ENCODE data around the gene BTNL8. TPM values are rescaled to one million over a fixed set of nuclear protein-coding genes. Genes with fewer than 3 reads are reported as not detected.

Gene BTNL8
- total RNA-seq, 1 experiment from 2014 or later, result not detected

GRCh38 chr5:180977852-180978251 is 78.9 kb downstream of the BTNL8 start:
- H3K27me3 ChIP-seq (ENCODE audit: low read length), result no peaks in the 10 kb centered on the region
- no peak overlapping the region for H3K27ac ChIP-seq (ENCODE audit: low read length)
- H3K36me3 ChIP-seq (ENCODE audit: insufficient read depth, low read length), result no peaks in the 10 kb centered on the region
- H3K9me3 ChIP-seq (ENCODE audit: low read length), result no peaks in the 10 kb centered on the region
- H3K79me2 ChIP-seq (ENCODE audit: low read length), result no peaks in the 10 kb centered on the region
- no peaks in the 10 kb centered on the region for H3K9me2 ChIP-seq (replicated peaks; ENCODE audit: insufficient read depth, low read length)
- H3K4me3 ChIP-seq (ENCODE audit: low read length), result no peak overlapping the region
- no peak overlapping the region for H3K4me2 ChIP-seq (ENCODE audit: low read depth, low read length, poor library complexity, severe bottlenecking)
- H4K20me1 ChIP-seq (ENCODE audit: insufficient read depth, low read depth, low read length), result no peaks in the 10 kb centered on the region
- no peaks in the 10 kb centered on the region for H3K4me1 ChIP-seq (ENCODE audit: low read length)
- DNase-seq, result no peak
- H3K9ac ChIP-seq (ENCODE audit: low read length), result no peak overlapping the region
- H2AFZ ChIP-seq (ENCODE audit: low read length), result no peak overlapping the region

- no peaks in the 10 kb centered on the region for H3K9me2 ChIP-seq (replicated peaks; ENCODE audit: insufficient read depth, low read length)
Observed at GRCh38 chr5:180982008-180982741, 83.2 kb downstream of the BTNL8 start.

GRCh38 chr5:180988016-180988415 is 89.1 kb downstream of the BTNL8 start:
- no peak overlapping the region for H3K27ac ChIP-seq (ENCODE audit: low read length)
- H3K9me3 ChIP-seq (ENCODE audit: low read length), result no peaks in the 10 kb centered on the region
- DNase-seq, result no peak
- H3K4me3 ChIP-seq (ENCODE audit: low read length), result no peak overlapping the region
- H3K9me2 ChIP-seq (replicated peaks; ENCODE audit: insufficient read depth, low read length), result no peaks in the 10 kb centered on the region
- H3K36me3 ChIP-seq (ENCODE audit: insufficient read depth, low read length), result no peaks in the 10 kb centered on the region
- H3K79me2 ChIP-seq (ENCODE audit: low read length), result no peaks in the 10 kb centered on the region
- H4K20me1 ChIP-seq (ENCODE audit: insufficient read depth, low read depth, low read length), result no peaks in the 10 kb centered on the region
- no peaks in the 10 kb centered on the region for H3K4me1 ChIP-seq (ENCODE audit: low read length)
- H3K9ac ChIP-seq (ENCODE audit: low read length), result no peak overlapping the region
- no peak overlapping the region for H3K4me2 ChIP-seq (ENCODE audit: low read depth, low read length, poor library complexity, severe bottlenecking)
- peaks cover 4% of the 10 kb centered on the region; the same call in 1 of the 2 replicates for H3K27me3 ChIP-seq (ENCODE audit: low read length)
- no peak overlapping the region for H2AFZ ChIP-seq (ENCODE audit: low read length)

More at GRCh38 chr5:180982008-180982741, 83.2 kb downstream of the BTNL8 start:
- Histone ChIP-seq H3K4me3 (ENCODE audit: low read length) (no peak overlapping the region), H4K20me1 (ENCODE audit: insufficient read depth, low read depth, low read length) (no peaks in the 10 kb centered on the region), H3K9ac (ENCODE audit: low read length) (no peak overlapping the region), H3K27me3 (ENCODE audit: low read length) (peaks cover 4% of the 10 kb centered on the region; the same call in 1 of the 2 replicates), H3K4me2 (ENCODE audit: low read depth, low read length, poor library complexity, severe bottlenecking) (no peak overlapping the region), H3K79me2 (ENCODE audit: low read length) (no peaks in the 10 kb centered on the region), H2AFZ (ENCODE audit: low read length) (no peak overlapping the region), H3K9me3 (ENCODE audit: low read length) (no peaks in the 10 kb centered on the region), H3K27ac (ENCODE audit: low read length) (no peak overlapping the region), H3K36me3 (ENCODE audit: insufficient read depth, low read length) (no peaks in the 10 kb centered on the region), H3K4me1 (ENCODE audit: low read length) (no peaks in the 10 kb centered on the region)
- DNase-seq, result no peak

GRCh38 chr5:180988592-180988991 is 89.6 kb downstream of the BTNL8 start, which contains the start of gene BTNL3:
TSS of gene BTNL3 (plus strand) at chr5:180988846. CDS start at chr5:180989029, 183 bp downstream.
- no peak within 1 kb of the TSS for H3K27ac ChIP-seq (ENCODE audit: low read length)
- H3K9me2 ChIP-seq (replicated peaks; ENCODE audit: insufficient read depth, low read length), result no peaks in the 10 kb centered on the region
- no peak for DNase-seq
- no peak within 1 kb of the TSS for H3K4me2 ChIP-seq (ENCODE audit: low read depth, low read length, poor library complexity, severe bottlenecking)
- no peaks in the 10 kb centered on the region for H3K36me3 ChIP-seq (ENCODE audit: insufficient read depth, low read length)
- H3K9ac ChIP-seq (ENCODE audit: low read length), result no peak within 1 kb of the TSS
- H3K79me2 ChIP-seq (ENCODE audit: low read length), result no peaks in the 10 kb centered on the region
- no peaks in the 10 kb centered on the region for H3K9me3 ChIP-seq (ENCODE audit: low read length)
- no peak within 1 kb of the TSS for H2AFZ ChIP-seq (ENCODE audit: low read length)
- H3K4me3 ChIP-seq (ENCODE audit: low read length), result no peak within 1 kb of the TSS
- no peaks in the 10 kb centered on the region for H4K20me1 ChIP-seq (ENCODE audit: insufficient read depth, low read depth, low read length)
- peaks cover 4% of the 10 kb centered on the region; the same call in 1 of the 2 replicates for H3K27me3 ChIP-seq (ENCODE audit: low read length)
- H3K4me1 ChIP-seq (ENCODE audit: low read length), result no peaks in the 10 kb centered on the region

- Histone ChIP-seq H2AFZ (ENCODE audit: low read length) (no peak overlapping the region), H3K79me2 (ENCODE audit: low read length) (no peaks in the 10 kb centered on the region), H3K36me3 (ENCODE audit: insufficient read depth, low read length) (no peaks in the 10 kb centered on the region), H3K27ac (ENCODE audit: low read length) (no peak overlapping the region), H3K4me2 (ENCODE audit: low read depth, low read length, poor library complexity, severe bottlenecking) (no peak overlapping the region), H3K9ac (ENCODE audit: low read length) (no peak overlapping the region), H3K9me2 (replicated peaks; ENCODE audit: insufficient read depth, low read length) (no peaks in the 10 kb centered on the region), H4K20me1 (ENCODE audit: insufficient read depth, low read depth, low read length) (no peaks in the 10 kb centered on the region), H3K4me1 (ENCODE audit: low read length) (no peaks in the 10 kb centered on the region), H3K27me3 (ENCODE audit: low read length) (peaks cover 4% of the 10 kb centered on the region; the same call in 1 of the 2 replicates), H3K9me3 (ENCODE audit: low read length) (no peaks in the 10 kb centered on the region), H3K4me3 (ENCODE audit: low read length) (no peak overlapping the region)
- no peak for DNase-seq
Observed at GRCh38 chr5:180990086-180990881, 91.3 kb downstream of the BTNL8 start.

- Histone ChIP-seq H3K9me3 (ENCODE audit: low read length) (no peaks in the 10 kb centered on the region), H3K36me3 (ENCODE audit: insufficient read depth, low read length) (no peaks in the 10 kb centered on the region), H3K4me2 (ENCODE audit: low read depth, low read length, poor library complexity, severe bottlenecking) (no peak overlapping the region), H3K27me3 (ENCODE audit: low read length) (peaks cover 4% of the 10 kb centered on the region; the same call in 1 of the 2 replicates), H3K27ac (ENCODE audit: low read length) (no peak overlapping the region), H4K20me1 (ENCODE audit: insufficient read depth, low read depth, low read length) (no peaks in the 10 kb centered on the region), H3K79me2 (ENCODE audit: low read length) (no peaks in the 10 kb centered on the region), H3K9me2 (replicated peaks; ENCODE audit: insufficient read depth, low read length) (no peaks in the 10 kb centered on the region), H3K9ac (ENCODE audit: low read length) (no peak overlapping the region), H3K4me3 (ENCODE audit: low read length) (no peak overlapping the region), H3K4me1 (ENCODE audit: low read length) (no peaks in the 10 kb centered on the region), H2AFZ (ENCODE audit: low read length) (no peak overlapping the region)
- no peak for DNase-seq
Observed at GRCh38 chr5:180990882-180991242, 91.9 kb downstream of the BTNL8 start.

Small RNA genes within 50 kb of the gene (small RNA-seq; reads per million reads assigned to genes)
- gene RF00019 (not detected), gene RPS29P12 (not detected)

Other genes starting within 250 kb of the BTNL8 start
- not detected in 2 replicates for gene FLT4, start 249.6 kb upstream of the BTNL8 start, total RNA-seq (2014; rRNA removed; shearing (Covaris generic); ENCODE audit: low replicate concordance)
- gene OR2Y1, start 159.1 kb upstream of the BTNL8 start, total RNA-seq (2014; rRNA removed; shearing (Covaris generic); ENCODE audit: low replicate concordance), result not detected in 2 replicates
- 28.6 and 42.8 TPM in 2 replicates for gene MGAT1, start 96.4 kb upstream of the BTNL8 start, total RNA-seq (2014; rRNA removed; shearing (Covaris generic); ENCODE audit: low replicate concordance)
- gene ZFP62, start 37.9 kb upstream of the BTNL8 start, total RNA-seq (2014; rRNA removed; shearing (Covaris generic); ENCODE audit: low replicate concordance), result 52.5 and 53.2 TPM in 2 replicates
- gene BTNL3, start 89.7 kb downstream of the BTNL8 start, total RNA-seq (2014; rRNA removed; shearing (Covaris generic); ENCODE audit: low replicate concordance), result not detected in 2 replicates
- 1.3 TPM in 1 of 2 replicates, not detected in the other for gene BTNL9, start 141.1 kb downstream of the BTNL8 start, total RNA-seq (2014; rRNA removed; shearing (Covaris generic); ENCODE audit: low replicate concordance)
- gene OR2V1, start 232.0 kb downstream of the BTNL8 start, total RNA-seq (2014; rRNA removed; shearing (Covaris generic); ENCODE audit: low replicate concordance), result not detected in 2 replicates
- gene OR2V2, start 248.4 kb downstream of the BTNL8 start, total RNA-seq (2014; rRNA removed; shearing (Covaris generic); ENCODE audit: low replicate concordance), result not detected in 2 replicates